GM19397 (cell line): ENCODE results near the gene TAAR2.
"Not testable (repeated sequence)": the region's sequence is repeated elsewhere in the genome, so short reads cannot be mapped to it uniquely, and the experiment has no call there.

Experiments
- ATAC-seq: cut with Tn5 transposase; IDR thresholded peaks from one replicate; pipeline ENCODE4 v1.9.1; 2021; ENCODE audit warnings: mild to moderate bottlenecking, moderate library complexity; ENCODE audit not compliant: unreplicated experiment

The TAAR2 gene

GRCh38 chr6:132614554-132614953 lies 9.5 kb downstream of the TAAR2 start:
- ATAC-seq, result peak; percentile 66

GRCh38 chr6:132612449-132613108 lies 11.5 kb downstream of the TAAR2 start:
- ATAC-seq, result no peak

- no peak for ATAC-seq
Observed at GRCh38 chr6:132611616-132612015, 12.5 kb downstream of the TAAR2 start.

GRCh38 chr6:132607544-132608233 lies 16.4 kb downstream of the TAAR2 start:
- ATAC-seq, result no peak

- no peak for ATAC-seq
Observed at GRCh38 chr6:132604635-132605152, 19.4 kb downstream of the TAAR2 start.

GRCh38 chr6:132600900-132601299 lies 23.2 kb downstream of the TAAR2 start:
- not testable (repeated sequence) for ATAC-seq

- no peak for ATAC-seq
Observed at GRCh38 chr6:132598473-132598872, 25.6 kb downstream of the TAAR2 start.

- no peak for ATAC-seq
Observed at GRCh38 chr6:132596201-132596600, 27.9 kb downstream of the TAAR2 start.

GRCh38 chr6:132592855-132593254 lies 31.2 kb downstream of the TAAR2 start:
- no peak for ATAC-seq

- ATAC-seq, result no peak
Observed at GRCh38 chr6:132590362-132590761, 33.7 kb downstream of the TAAR2 start.

GRCh38 chr6:132589454-132589853 lies 34.6 kb downstream of the TAAR2 start, which contains the start of gene TAAR5:
Gene TAAR5 (minus strand): TSS chr6:132589741. CDS start chr6:132589686, 55 bp downstream.
- no peak for ATAC-seq

GRCh38 chr6:132587424-132587823 lies 36.7 kb downstream of the TAAR2 start:
- ATAC-seq, result no peak

GRCh38 chr6:132584698-132585097 lies 39.4 kb downstream of the TAAR2 start:
- no peak for ATAC-seq

- no peak for ATAC-seq
Observed at GRCh38 chr6:132571774-132572173, 52.3 kb downstream of the TAAR2 start.

GRCh38 chr6:132570221-132570777 lies 53.8 kb downstream of the TAAR2 start, which contains the start of gene TAAR6:
Gene TAAR6 (plus strand): TSS chr6:132570322. CDS start chr6:132570322, 0 bp downstream.
- ATAC-seq, result no peak

GRCh38 chr6:132569170-132569569 lies 54.9 kb downstream of the TAAR2 start:
- no peak for ATAC-seq

GRCh38 chr6:132568611-132569010 lies 55.5 kb downstream of the TAAR2 start:
- no peak for ATAC-seq

GRCh38 chr6:132567566-132567965 lies 56.5 kb downstream of the TAAR2 start:
- no peak for ATAC-seq
